Measurements from ENCODE around the gene UBA3. TPM values are rescaled to one million over a fixed set of nuclear protein-coding genes. Genes with fewer than 3 reads are reported as not detected.

The UBA3 gene
- total RNA-seq, 1 experiment from 2014 or later, result 45.6 TPM

DNA sequence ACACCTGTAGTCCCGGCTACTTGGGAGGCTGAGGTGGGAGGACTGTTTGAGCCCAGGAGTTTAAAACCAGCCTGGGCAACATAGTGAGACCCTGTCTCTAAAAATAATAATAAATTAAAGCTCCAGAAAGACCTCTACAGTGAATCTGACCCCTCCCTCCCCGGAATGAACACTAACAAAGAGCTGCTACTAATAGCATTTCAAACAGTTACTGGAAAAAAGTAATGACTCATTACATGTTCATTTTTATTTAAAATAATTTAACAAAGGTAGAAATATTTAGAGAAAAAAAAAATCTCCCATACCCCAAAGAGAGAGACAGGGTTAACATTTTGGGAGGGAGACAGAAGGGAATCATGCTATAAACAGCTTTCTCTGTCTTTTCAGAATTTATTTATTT lies 2.2 kb upstream of the UBA3 start:
- no peaks in the 10 kb centered on the region for H3K36me3 ChIP-seq (ENCODE audit: control insufficient read depth in 1 of 2, insufficient read depth in 2 of 2, low read length in 2 of 2)
- no peak overlapping the region for H3K4me3 ChIP-seq (replicated peaks in 1 of 2; ENCODE audit: low read depth in 1 of 2, low read length in 2 of 2)
- H3K27ac ChIP-seq (ENCODE audit: low read depth, low read length), result no peak overlapping the region
- POLR2A ChIA-PET, result no interaction called here
- H4K20me1 ChIP-seq (ENCODE audit: insufficient read depth), result no peaks in the 10 kb centered on the region
- RAD21 ChIA-PET (ENCODE audit: low non-redundant PET in 1 of 2, low total read pairs in 2 of 2, uncharacterized antibody in 2 of 2, unreplicated experiment in 2 of 2), result no interaction called here
- H3K9me2 ChIP-seq (ENCODE audit: insufficient read depth), result no peaks in the 10 kb centered on the region
- CTCF ChIA-PET, result no interaction called here
- peak overlapping the region; percentile 62 for H2AFZ ChIP-seq (ENCODE audit: low read depth, low read length, poor library complexity, severe bottlenecking)
- peak overlapping the region; percentile 40 for H3K4me2 ChIP-seq (ENCODE audit: low read length)
- DNase-seq (ENCODE audit: low read depth, low spot score), result no peak
- BruUV-seq (replicated peaks), result no TSS peak
- no peaks in the 10 kb centered on the region for H3K27me3 ChIP-seq (ENCODE audit: insufficient read depth, low read length)
- intact Hi-C loops (cut with micrococcal nuclease), result no loop called here
- no peak for ATAC-seq
- TF ChIP-seq CEBPB (IDR thresholded peaks at IDR 0.05; ENCODE audit: low read depth), result no peak
- TF ChIP-seq, protein P1, sequence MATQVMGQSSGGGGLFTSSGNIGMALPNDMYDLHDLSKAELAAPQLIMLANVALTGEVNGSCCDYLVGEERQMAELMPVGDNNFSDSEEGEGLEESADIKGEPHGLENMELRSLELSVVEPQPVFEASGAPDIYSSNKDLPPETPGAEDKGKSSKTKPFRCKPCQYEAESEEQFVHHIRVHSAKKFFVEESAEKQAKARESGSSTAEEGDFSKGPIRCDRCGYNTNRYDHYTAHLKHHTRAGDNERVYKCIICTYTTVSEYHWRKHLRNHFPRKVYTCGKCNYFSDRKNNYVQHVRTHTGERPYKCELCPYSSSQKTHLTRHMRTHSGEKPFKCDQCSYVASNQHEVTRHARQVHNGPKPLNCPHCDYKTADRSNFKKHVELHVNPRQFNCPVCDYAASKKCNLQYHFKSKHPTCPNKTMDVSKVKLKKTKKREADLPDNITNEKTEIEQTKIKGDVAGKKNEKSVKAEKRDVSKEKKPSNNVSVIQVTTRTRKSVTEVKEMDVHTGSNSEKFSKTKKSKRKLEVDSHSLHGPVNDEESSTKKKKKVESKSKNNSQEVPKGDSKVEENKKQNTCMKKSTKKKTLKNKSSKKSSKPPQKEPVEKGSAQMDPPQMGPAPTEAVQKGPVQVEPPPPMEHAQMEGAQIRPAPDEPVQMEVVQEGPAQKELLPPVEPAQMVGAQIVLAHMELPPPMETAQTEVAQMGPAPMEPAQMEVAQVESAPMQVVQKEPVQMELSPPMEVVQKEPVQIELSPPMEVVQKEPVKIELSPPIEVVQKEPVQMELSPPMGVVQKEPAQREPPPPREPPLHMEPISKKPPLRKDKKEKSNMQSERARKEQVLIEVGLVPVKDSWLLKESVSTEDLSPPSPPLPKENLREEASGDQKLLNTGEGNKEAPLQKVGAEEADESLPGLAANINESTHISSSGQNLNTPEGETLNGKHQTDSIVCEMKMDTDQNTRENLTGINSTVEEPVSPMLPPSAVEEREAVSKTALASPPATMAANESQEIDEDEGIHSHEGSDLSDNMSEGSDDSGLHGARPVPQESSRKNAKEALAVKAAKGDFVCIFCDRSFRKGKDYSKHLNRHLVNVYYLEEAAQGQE (IDR thresholded peaks at IDR 0.05; ENCODE audit: low read depth), result no peak
- TF ChIP-seq ZFX (IDR thresholded peaks at IDR 0.05), result no peak
- no peak for TF ChIP-seq YY1 (IDR thresholded peaks at IDR 0.05; ENCODE audit: extremely low read depth, insufficient replicate concordance, low read depth, low read length)
- TF ChIP-seq ZNF274 (IDR thresholded peaks at IDR 0.05; ENCODE audit: low read depth, low read length), result no peak
- no peaks in the 10 kb centered on the region for H3K9me3 ChIP-seq (ENCODE audit: control insufficient read depth in 1 of 2, insufficient read depth in 1 of 2, low read depth in 1 of 2, low read length in 2 of 2)
- H3K79me2 ChIP-seq (ENCODE audit: insufficient read depth, low read length), result peaks cover 41% of the 10 kb centered on the region
- H3K9ac ChIP-seq (ENCODE audit: low read length), result no peak overlapping the region
- H3K4me1 ChIP-seq (ENCODE audit: control insufficient read depth in 1 of 2, insufficient read depth in 2 of 2, low read length in 2 of 2), result peaks cover 35 to 64% of the 10 kb centered on the region in 2 experiments

Measured in HCT116 (cell line).